Measurements from ENCODE around the gene NUDT22. TPM values are rescaled to one million over a fixed set of nuclear protein-coding genes. Genes with fewer than 3 reads are reported as not detected.

Gene NUDT22
- total and polyA plus RNA-seq, 8 donors, result 35.1 to 363 (median 112) TPM

DNA sequence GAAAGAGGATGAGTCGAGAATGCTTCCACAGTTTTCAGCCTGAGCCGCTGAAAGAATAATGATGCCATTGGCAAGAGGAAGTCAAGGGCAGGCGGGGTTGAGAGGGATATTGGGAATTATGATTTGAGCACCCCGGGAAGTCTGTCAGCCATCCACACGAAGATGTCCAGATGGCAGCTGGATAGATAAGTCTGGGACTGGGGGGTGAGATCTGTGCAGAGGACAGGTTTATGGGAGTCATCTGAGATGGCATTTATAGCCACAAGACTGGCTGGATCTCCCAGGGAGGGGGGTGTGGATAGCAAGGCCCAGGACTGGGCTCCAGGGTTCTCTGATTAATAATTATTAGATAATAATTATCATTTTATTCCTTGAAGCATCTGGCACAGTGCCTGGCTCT is 45.2 kb upstream of the NUDT22 start:
- intact Hi-C loops (cut with DNase I; ENCODE audit: low total_unique reads), result no loop called here

GRCh38 chr11:64181506-64182411 is 44.3 kb upstream of the NUDT22 start:
- WGBS, 5 donors, result 33 to 43% (median 38%) methylated on average over 15 to 17 of the region's 17 CpGs
- intact Hi-C loops (cut with DNase I; ENCODE audit: low total_unique reads), result no loop called here
- peak; percentile 93 to 97 for DNase-seq
- Histone ChIP-seq H3K4me1 (peaks cover 38 to 48% (median 45%) of the 10 kb centered on the region in 4 donors), H3K9me3 (no peaks in the 10 kb centered on the region), H3K36me3 (no peaks in the 10 kb centered on the region), H3K4me3 (no peak overlapping the region), H3K27me3 (no peaks in the 10 kb centered on the region), H3K27ac (peak overlapping the region; percentile 65 to 85 (median 72))
- TF ChIP-seq POLR2A (IDR thresholded peaks at IDR 0.05), result peak in 2 of 4 donors; percentile 13 to 64
- TF ChIP-seq, protein P1, sequence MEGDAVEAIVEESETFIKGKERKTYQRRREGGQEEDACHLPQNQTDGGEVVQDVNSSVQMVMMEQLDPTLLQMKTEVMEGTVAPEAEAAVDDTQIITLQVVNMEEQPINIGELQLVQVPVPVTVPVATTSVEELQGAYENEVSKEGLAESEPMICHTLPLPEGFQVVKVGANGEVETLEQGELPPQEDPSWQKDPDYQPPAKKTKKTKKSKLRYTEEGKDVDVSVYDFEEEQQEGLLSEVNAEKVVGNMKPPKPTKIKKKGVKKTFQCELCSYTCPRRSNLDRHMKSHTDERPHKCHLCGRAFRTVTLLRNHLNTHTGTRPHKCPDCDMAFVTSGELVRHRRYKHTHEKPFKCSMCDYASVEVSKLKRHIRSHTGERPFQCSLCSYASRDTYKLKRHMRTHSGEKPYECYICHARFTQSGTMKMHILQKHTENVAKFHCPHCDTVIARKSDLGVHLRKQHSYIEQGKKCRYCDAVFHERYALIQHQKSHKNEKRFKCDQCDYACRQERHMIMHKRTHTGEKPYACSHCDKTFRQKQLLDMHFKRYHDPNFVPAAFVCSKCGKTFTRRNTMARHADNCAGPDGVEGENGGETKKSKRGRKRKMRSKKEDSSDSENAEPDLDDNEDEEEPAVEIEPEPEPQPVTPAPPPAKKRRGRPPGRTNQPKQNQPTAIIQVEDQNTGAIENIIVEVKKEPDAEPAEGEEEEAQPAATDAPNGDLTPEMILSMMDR (IDR thresholded peaks at IDR 0.05), result no peak
- no peak for TF ChIP-seq EP300 (IDR thresholded peaks at IDR 0.05)
- peak; percentile 97 to 99 (median 98) for TF ChIP-seq POLR2AphosphoS5 (IDR thresholded peaks at IDR 0.05)

More for the DNA sequence above, 45.2 kb upstream of the NUDT22 start:
- 64 to 73% (median 71%) methylated on average over 5 of the region's 5 CpGs for WGBS, 5 donors
- Histone ChIP-seq H3K9me3 (no peaks in the 10 kb centered on the region), H3K4me1 (peaks cover 38 to 48% (median 43%) of the 10 kb centered on the region in 4 donors), H3K27ac (peak overlapping the region in 4 of 5 donors; percentile 68 to 85 (median 76)), H3K27me3 (no peaks in the 10 kb centered on the region), H3K4me3 (no peak overlapping the region), H3K36me3 (no peaks in the 10 kb centered on the region)
- DNase-seq, result no peak
- no peak for TF ChIP-seq POLR2A (IDR thresholded peaks at IDR 0.05)
- TF ChIP-seq, protein P1 (IDR thresholded peaks at IDR 0.05), result no peak
- no peak for TF ChIP-seq EP300 (IDR thresholded peaks at IDR 0.05)
- TF ChIP-seq POLR2AphosphoS5 (IDR thresholded peaks at IDR 0.05), result no peak

DNA sequence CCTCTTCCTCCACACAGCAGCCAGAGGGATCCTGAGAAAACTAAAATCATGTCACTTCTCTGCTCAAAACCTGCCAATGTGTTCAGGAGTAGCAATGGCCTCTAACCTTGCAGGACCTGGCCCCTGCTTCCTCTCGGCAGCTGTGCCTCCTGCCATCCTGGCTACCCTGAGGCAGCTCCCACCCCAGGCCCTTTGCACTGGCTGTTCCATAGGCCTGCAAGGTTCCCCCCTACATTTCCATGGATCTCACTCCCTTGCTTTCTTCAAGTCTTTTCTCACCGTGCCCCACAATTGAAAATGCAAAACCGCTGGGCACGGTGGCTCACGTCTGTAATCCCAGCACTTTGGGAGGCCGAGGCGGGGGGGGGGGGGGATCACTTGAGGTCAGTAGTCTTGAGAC is 42.2 kb upstream of the NUDT22 start:
- Histone ChIP-seq H3K36me3 (peaks cover 0 to 5% (median 0%) of the 10 kb centered on the region in 4 donors), H3K27me3 (no peaks in the 10 kb centered on the region), H3K27ac (peak overlapping the region in 1 of 5 donors; percentile 92), H3K4me1 (peaks cover 38 to 48% (median 46%) of the 10 kb centered on the region in 4 donors), H3K9me3 (no peaks in the 10 kb centered on the region), H3K4me3 (no peak overlapping the region)
- DNase-seq, result no peak
- TF ChIP-seq, protein P1 (IDR thresholded peaks at IDR 0.05), result no peak
- TF ChIP-seq POLR2AphosphoS5 (IDR thresholded peaks at IDR 0.05), result no peak
- intact Hi-C loops (cut with DNase I; ENCODE audit: low total_unique reads), result no loop called here
- WGBS, 5 donors, result 86 to 93% (median 90%) methylated on average over 5 to 7 of the region's 7 CpGs

DNA sequence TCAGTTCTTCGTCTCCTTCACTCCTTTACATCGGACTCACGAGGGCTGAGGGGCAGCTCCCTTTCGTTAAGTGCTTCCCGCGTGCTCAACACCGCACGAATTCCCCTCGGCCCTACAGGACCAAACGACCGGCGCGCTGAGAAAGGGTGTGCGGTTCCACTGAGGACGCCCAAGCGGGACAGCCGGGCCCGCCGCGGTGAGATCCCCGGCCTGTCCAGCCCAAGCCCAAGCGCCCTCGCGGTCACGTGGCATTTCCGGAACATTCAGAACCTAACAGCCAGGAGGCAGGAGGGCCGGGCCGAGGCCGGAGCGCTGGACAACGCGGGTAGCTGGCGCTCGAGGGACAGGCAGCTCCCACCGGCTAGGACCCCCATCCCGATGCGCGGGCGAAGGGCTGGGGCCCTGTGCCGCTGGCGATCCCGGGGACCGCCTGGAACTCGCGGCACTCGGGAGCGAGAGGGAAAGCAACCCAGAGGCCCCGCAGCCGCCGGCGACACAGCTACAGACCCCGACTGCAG is 40.8 kb upstream of the NUDT22 start:
- peak overlapping the region in 4 of 5 donors; percentile 88 to 97 (median 93) for H3K27ac ChIP-seq

More for the DNA sequence above, 40.8 kb upstream of the NUDT22 start:
- Histone ChIP-seq H3K27me3 (no peaks in the 10 kb centered on the region), H3K36me3 (peaks cover 0 to 15% (median 4%) of the 10 kb centered on the region in 4 donors), H3K4me3 (peak overlapping the region; percentile 53 to 70 (median 58)), H3K4me1 (peaks cover 43 to 48% (median 48%) of the 10 kb centered on the region in 4 donors), H3K9me3 (no peaks in the 10 kb centered on the region)
- intact Hi-C loops (cut with DNase I; ENCODE audit: low total_unique reads), result no loop called here
- DNase-seq, result peak; percentile 86 to 93
- WGBS, 5 donors, result 0 to 1% (median 0%) methylated on average over 44 to 52 of the region's 52 CpGs
- TF ChIP-seq POLR2A (IDR thresholded peaks at IDR 0.05) (peak in 2 of 4 donors; percentile 87 to 94), EP300 (IDR thresholded peaks at IDR 0.05) (no peak), POLR2AphosphoS5 (IDR thresholded peaks at IDR 0.05) (peak; percentile 61 to 97 (median 97))
- TF ChIP-seq, protein P1 (IDR thresholded peaks at IDR 0.05), result peak in 4 of 7 experiments; percentile 21 to 59 (median 51)

All from stomach (tissue), 9 donors.